DND-41 (cell line): ENCODE data around the gene PRKCE.

Experiments used
- CTCF ChIP-seq: IDR thresholded peaks from 2 replicates; pipeline ENCODE4 v1.5.1; 2012; ENCODE audit warnings: borderline replicate concordance, low read length, moderate library complexity, mild to moderate bottlenecking; ENCODE audit not compliant: poor library complexity, severe bottlenecking; ENCODE audit errors: extremely low read depth
- EZH2 ChIP-seq: IDR thresholded peaks from 3 replicates; pipeline ENCODE4 v1.6.1; 2012; ENCODE audit warnings: borderline replicate concordance, low read depth, mild to moderate bottlenecking, moderate library complexity, low read length, inconsistent platforms; ENCODE audit not compliant: severe bottlenecking

- TF ChIP-seq CTCF (no peak), EZH2 (no peak)
Measured at GRCh38 chr2:46160326-46160725, 508.9 kb downstream of the PRKCE start.
